GM21381 (cell line): Measurements from ENCODE around the gene PC.

Experiments used
- ATAC-seq: cut with Tn5 transposase; IDR thresholded peaks from one replicate; pipeline ENCODE4 v1.9.1; 2021; ENCODE audit warnings: mild to moderate bottlenecking, moderate library complexity; ENCODE audit not compliant: unreplicated experiment

Gene PC

DNA sequence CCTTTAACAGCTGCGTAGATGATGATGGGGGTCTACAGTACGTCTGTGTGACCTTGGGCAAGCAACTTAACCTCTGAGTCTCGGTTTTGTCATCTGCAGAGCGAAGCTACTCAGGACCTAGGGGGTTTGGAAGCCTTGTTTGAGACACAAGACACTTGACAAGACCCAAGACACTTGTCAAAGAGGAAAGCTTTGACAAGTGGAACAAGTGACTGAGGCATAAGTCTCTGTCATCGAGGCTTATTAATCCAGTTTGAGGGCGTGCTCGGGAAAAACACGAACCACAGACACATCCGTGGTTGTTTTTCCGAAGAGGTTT is 732 bp upstream of the PC start:
- ATAC-seq, result no peak

DNA sequence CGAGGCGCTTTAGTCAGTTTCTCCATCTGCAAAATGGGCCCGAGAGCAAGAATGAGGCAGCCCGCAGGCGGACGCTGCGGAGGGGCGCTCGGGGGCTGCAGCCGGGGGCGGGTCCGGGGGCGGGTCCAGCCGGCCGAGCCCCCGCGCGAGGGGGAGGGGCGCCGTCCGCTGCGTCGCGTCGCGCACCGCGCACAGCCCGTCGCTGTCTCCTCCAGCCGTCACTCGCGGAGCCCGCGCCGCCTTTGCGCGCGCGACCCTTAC is 282 bp downstream of the PC start:
- no peak for ATAC-seq

DNA sequence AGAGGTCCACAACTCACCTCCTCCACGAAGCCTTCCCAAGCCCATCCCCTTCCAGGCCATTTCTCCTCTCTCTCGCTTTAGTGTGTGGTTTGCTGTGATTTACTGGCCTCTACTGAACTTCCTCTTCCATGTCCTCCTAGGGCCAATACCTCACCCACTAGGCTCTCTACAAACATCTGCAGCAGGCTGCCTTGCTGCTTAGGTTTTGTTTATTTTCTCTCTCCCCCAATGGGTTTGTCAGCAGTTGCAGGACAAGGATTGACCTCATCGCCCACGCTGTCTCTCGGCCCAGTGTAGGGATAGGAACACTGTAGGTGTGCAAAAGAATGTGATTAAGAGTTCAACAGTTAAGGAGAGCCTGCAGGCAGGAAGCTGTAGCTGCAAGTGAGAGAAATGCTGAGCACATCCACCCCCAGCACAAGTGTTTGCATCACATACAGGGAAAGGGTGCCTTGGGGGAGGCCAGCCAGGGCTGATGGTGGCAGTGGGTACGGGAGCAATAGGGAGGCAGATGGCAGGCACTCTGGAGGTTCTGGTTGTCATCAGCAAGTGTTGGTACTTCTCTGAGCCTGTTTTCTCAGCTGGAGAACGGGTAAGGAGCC is 1.4 kb downstream of the PC start:
- no peak for ATAC-seq

DNA sequence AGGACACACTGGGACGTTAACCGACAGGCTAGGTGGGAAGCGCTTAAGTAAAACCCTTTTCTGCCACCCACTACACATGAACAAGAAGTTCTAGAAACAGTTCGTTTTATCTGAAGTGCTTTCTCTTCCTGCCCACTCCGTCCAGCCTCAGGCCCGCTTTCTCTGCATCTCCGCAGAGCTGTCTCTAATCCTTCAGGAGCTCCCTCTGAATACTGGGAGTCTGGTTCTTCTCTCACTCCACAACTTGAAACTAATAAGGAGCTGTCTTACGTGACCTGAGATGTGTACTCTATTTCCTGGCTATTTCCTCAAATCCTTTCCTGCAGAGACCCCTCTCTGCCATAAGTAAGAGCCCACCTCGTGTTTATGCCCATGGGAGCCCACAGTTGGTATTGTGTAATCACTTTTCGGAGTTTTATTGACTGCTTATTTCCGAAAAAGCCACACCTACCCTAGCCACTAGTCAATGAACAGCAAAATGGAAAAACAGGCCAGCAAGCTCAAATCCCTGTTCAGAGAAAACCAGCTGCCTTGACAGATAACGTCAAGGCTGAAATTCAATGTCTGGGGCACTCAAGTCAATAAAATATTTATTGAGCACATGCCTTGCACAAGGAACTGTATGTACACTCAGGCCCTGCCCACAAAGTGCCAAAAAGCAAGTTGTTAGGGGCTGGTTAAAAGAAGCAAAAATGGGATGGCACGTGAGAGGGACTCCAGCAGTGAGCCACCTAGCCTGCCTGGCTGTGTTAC is 4.9 kb downstream of the PC start:
- ATAC-seq, result no peak

DNA sequence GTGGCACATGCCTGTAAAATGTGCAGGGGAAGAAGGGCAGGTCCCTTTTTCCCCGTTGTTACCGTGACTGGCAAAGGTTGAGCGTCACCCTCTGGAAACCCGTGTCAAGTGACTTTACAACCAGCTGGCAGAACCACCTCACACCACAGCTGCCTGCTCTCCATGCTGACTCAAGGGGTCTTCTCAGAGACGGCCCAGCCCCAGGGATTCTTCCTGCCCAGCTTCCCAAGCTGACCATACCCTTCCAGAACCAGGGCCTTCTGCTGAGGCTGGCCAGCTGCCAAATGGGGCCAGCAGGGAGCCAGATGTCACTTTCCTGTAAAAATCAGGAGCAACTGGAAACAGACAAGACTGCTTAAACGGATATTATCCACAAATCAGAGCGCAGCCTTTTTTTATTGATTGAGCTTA is 6.3 kb downstream of the PC start:
- ATAC-seq, result no peak

DNA sequence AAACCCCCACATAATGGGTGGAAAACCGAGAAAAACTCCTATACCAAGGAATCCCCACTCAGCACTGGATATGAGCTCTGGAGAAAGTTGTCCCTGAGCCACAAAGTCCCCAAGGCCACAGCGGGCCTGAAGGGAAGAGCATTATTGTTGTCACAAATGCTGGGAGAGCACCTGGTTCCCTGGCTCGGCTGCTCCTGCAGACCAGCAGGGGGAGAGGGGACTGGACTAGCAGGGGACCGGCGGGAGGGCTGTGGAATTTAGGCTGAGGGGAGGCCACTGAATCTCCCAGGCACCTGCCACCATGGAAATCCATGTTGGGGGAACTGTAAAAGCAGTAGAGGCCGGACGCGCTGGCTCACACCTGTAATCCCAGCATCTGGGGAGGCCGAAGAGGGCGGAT is 7.0 kb downstream of the PC start:
- ATAC-seq, result no peak

DNA sequence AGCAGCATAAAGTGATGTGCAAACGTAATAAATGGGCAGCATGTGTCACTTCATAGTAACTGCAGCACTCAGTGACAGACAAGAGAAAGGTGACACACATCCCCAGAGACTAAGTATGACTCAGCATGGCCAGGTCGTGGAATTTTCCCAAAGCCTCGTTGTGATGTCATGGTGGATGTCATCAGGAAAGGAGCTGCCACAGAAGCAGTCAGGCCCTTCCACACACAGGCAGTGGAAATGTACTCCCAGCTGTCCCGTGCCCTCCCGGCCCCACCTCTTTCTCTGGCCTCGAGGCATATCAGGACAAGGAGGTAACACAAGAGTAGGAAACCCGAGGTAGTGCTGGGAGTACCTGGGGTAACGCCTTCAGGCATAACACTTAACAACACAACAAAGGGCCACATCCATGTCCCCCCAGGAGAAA is 8.1 kb downstream of the PC start:
- ATAC-seq, result no peak

DNA sequence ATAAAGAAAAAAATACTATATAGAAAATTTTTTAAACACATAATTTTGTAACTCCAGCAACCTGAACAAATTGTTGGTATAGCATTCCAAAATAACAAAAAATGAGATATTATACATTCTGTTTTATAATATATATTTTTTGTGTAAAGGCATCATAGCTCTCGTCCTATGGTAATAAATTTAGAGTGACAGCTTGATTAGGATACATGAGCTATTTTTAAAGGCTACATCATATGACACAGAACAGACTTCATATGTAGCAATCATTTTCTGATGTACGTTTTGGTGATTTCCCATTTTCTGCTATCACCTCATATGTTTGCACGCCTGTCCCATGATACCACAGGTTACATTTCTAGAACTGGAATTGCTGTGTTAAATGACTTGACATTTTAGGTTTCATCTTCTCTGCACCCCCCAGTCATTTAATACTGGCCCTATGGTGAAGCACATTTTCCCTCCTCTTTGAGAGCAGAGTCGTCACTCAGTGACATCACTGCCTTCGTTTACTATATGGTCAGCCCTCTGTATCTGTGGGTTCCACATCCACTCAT is 19.5 kb downstream of the PC start:
- no peak for ATAC-seq

DNA sequence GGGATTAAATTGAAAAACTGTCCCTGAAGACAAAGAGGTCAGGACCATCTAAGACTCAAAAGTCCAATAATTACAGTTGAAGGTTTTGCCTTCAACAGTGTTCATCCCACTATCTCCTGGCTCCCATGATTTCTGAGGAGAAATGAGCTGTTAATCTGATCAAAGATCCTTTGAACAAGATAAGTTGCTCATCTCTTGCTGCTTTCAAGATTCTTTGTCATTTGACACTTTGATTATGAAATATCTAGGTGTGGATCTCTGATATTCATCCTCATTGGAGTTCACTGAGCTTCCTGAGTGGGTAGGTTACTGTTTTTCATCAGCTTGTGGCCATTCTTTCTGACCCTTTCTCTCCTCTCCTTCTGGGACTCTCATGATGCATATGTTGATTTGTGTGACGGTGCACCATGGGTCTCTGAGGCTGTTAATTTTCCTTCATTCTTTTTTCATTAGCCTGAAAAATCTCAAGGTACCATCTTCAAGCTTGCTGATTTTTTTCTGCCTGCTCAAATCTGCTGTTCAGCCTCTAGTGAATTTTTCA is 20.9 kb downstream of the PC start:
- ATAC-seq, result no peak

DNA sequence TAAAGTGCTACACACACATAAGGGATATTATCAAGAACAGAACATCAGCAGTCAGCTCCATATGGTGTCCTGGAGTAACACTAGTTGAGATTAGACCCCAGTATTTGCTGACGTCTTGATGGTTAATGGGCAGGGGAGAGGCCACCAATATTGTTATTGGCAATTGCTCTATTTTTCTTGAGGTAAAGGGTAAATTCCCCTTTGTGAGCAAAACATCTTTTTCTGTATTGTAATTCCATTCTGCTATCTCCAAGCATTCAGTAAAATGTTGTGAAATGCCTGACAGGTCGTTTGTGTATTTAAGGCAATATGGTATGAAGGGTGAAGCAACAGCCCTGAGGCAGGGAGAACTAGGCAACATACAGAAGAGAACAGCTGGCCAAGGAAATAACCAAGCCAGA is 21.9 kb downstream of the PC start:
- ATAC-seq, result no peak

DNA sequence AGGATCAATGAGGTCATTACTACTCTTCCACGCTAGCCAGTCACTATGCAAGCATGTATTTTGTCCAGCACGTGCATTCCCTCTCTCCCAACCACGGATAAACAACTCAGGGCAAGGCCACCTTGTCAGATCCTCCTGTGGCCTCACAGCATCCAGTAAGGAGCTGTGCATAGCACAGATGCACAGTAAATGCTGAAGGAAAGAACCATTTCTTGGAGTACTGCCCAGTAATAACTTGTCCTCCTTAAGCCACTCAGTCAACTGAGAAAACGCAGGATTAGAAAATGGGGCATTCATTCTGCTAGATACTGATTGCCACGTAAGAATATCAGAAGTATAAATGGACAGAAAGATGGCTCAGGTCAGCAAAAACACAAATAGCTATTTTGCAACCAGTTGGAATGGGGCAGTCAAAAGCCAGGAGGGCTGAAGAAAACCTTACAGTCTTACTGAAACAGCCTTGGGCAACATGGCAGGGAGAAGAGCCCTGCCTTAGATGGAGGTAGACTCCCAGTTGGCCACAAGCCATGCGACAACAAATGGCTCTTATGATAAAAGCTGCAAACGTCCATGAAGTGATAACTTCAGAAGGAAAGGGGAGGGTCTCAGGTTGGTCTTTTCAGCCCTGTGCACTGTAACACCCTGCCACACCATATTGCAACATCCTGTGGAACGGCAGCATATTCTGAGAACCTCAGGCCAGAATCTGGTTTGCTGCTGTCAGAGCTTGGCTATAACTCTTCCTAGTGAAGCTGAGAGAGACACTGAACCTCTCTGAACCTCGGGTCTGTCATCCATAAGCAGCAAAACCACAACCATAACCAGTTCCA is 23.0 kb downstream of the PC start:
- no peak for ATAC-seq

DNA sequence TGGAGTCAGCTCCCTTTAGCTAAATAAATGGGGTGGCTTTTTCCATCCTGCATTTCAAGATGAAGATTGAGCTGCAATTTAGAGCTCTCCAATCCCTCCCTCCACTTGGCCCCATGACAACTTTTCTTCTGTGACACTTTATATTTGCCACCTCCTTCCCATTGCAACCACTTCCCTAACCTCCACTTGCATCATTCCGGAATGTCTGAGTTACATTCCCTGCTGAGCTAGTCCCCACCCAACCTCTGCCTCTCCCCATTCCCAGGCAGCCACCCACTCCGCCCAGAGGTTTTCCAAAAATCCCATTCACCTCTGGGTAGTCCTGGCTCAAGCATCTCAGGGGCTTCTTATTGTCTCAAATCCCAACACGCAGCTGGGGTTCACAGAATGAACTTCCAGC is 24.7 kb downstream of the PC start:
- ATAC-seq, result no peak

DNA sequence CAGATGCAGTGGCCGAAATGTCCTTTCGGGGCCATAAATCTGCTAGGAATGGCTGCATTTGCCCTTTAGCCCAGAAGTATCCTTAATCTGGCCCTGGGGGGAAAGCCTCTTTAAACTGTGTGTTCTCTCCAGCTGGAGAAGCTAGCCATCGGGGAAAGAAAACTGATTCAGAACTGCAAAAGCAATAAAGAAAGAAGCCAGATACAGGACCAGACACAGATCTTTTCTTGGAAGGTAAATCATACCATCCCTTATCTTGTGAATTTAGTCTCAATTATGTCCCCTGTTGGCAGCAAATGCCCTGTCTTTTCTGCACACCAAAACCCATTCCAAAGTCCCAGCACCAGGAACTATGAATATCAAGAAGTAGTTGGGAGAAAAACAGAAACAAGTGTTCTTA is 25.6 kb downstream of the PC start:
- no peak for ATAC-seq

DNA sequence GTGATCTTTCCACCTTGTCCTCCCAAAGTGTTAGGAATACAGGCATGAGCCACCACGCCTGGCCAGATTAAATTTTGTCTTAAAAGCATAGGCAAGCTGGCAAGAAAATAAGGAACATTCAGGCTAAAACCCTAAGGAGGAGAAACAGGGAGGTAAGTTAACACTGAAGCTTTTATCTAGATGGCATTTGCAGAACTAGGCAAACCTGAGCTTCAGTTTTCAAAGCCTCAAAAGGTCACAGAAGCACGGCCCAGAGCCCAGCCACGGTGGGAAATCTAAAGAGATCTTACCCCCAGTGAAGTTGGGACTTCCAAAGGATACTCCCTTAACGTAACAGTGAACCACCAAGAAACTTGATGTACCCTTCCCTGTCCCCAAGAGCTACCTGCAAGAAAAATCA is 28.4 kb downstream of the PC start:
- ATAC-seq, result no peak

DNA sequence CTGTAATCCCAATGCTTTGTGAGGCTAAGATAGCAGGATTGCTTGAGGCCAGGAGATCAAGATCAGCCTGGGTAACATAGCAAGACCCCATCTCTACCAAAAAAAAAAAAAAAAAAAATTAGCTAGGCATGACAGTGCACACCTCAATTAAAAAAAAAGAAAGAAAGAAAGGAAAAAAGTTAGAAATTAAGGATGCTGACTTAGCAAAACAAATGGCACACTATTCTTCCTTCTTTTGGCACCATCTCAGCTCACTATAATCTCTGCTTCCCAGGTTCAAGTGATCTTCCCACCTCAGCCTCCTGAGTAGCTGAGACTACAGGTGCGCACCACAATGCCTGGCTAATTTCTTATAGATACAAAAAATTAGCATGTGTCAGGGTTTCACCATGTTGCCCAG is 33.9 kb downstream of the PC start:
- ATAC-seq, result no peak

DNA sequence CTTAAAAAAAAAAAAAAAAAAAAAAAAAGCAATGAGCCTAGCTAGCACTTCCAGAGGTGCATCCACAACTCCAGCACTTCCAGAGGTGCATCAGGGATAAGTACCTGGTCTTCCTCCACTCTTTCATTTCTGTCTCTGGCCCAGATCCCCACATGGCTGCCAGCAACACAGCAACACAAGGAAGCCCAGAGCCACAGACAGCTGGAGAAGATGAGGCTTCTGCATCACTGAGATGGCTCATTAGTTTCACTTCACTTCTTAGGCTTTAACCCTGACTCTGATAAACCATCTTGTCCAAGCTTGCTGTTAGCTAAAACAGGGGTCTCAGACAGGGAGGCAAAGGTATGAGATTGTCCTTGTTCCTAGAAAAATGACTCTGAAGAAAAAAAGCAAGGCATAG is 35.6 kb downstream of the PC start:
- no peak for ATAC-seq

DNA sequence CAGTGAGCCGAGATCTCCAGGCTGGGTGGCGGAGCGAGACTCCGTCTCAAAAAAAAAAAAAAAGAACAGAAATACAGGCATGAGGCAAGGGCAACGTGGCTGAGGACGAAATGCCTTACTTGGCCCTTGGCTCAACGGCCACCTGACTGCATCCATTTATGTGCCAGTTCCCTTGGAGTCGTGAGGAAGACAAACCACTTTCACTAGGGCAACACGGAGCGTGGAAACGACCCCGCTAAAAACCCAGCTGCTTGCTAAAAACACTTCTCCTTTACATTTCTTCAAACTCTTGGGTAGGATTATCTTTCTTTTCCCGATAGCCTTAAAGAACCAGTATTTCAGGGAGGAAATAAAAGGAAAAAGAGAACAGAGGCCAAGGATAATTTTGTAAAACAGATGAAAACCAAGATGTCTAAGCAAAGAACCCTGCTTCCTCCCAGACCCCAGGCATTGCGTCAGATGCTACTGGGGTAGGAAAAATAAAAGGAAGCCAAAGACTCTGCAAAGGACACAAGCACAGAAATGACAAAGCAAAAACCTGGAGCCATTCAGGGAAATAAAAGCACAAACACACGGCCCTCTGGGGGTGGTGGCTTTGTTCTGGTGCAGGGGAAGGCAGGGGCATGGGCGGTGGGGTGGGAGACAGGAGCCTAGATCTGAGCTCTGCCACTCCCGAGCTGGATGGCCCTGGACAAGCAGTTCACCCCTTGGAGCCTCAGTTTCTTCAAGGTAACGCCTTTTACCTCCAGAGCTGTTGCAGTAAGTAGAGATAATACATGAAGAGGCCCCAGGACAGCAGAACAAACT is 37.0 kb downstream of the PC start:
- ATAC-seq, result no peak

DNA sequence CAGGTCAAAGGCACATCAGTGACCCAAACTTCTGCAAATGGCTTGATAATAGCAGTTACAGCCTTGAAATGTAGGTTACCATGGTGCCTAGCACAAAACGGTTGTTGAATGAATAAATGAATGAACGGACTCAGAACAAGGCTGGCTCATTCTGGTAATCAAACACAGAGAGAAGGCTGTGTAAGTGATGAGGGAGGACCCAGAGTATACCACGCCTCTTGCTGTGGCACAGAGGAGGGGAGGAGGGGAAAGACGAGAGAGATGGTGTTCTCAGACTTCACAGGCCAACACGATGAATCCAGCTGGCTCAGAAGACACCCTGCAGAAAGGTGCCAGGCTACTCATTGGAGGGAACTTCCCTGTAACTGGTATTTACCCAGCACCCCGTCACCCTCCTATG is 38.3 kb downstream of the PC start:
- ATAC-seq, result no peak

DNA sequence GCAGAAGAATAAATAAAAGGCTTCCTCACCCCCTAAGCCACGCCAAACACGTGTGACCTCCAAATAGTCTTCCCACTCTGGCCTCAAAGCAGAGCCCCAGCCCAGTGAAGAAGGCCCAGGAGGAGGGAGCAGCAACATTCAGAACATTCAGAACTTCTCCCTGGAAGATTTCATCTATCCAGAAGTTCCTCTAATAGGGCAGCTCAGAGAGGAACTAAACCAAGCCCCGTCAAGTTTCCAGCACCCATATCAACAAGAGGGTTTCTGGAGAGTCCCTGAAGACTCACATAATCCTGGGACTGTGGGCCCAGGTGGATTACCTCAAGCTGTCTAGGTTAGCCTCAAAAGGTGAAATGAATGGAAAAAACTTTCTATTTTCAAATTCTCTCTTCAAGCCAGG is 39.4 kb downstream of the PC start:
- no peak for ATAC-seq

DNA sequence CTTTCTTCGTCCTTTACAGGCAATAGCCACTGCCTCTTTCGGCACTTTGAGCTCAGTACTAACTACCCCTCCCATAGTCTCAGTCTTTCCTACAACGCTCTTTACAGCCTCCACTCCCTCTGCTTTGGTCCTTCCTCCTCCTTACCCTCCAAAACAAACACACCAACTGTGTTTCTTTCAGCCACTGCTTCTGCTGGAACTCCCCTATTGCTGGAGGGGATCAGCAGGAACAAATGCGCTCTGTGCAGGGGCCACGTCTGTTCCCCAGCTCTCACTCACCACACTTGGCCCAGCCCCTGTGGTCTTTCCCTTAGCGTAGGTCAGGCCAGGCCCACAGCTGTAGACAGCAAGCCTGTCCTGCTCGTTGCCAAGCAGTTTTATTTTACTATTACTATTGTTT is 42.3 kb downstream of the PC start:
- no peak for ATAC-seq
